H9 (cell line): ENCODE data around the gene C3orf22. TPM values are rescaled to one million over a fixed set of nuclear protein-coding genes. Genes with fewer than 3 reads are reported as not detected.

Experiments
- DNase-seq: peaks from one replicate; pipeline ENCODE4 v3.0.0-alpha.2; 2017
- H2AFZ ChIP-seq: one replicate; pipeline ENCODE4 v1.6.1; 2013; ENCODE audit warnings: mild to moderate bottlenecking, low read length, control low read depth, moderate library complexity
- H2AK5ac ChIP-seq: 2 replicates; pipeline ENCODE4 v1.6.1; 2013; ENCODE audit warnings: low read length, control low read depth, mixed read lengths; ENCODE audit not compliant: insufficient read length
- H2BK120ac ChIP-seq: one replicate; pipeline ENCODE4 v1.6.1; 2013; ENCODE audit warnings: low read depth, mild to moderate bottlenecking, low read length, control low read depth, inconsistent platforms; ENCODE audit not compliant: poor library complexity, severe bottlenecking
- H2BK12ac ChIP-seq: 2 replicates; pipeline ENCODE4 v1.6.1; 2013; ENCODE audit warnings: low read length, control low read depth, mixed read lengths, low read depth; ENCODE audit not compliant: insufficient read length
- H2BK15ac ChIP-seq: 2 replicates; pipeline ENCODE4 v1.6.1; 2013; ENCODE audit warnings: low read depth, low read length, control low read depth
- H2BK20ac ChIP-seq: one replicate; pipeline ENCODE4 v1.6.1; 2013; ENCODE audit warnings: low read depth, mild to moderate bottlenecking, low read length, control low read depth, inconsistent platforms; ENCODE audit not compliant: poor library complexity, severe bottlenecking
- H2BK5ac ChIP-seq: 2 replicates; pipeline ENCODE4 v1.6.1; 2013; ENCODE audit warnings: low read length, control low read depth, mixed read lengths; ENCODE audit not compliant: insufficient read length
- H3K14ac ChIP-seq: 2 replicates; pipeline ENCODE4 v1.6.1; 2013; ENCODE audit warnings: low read length, control low read depth; ENCODE audit not compliant: insufficient read depth
- H3K18ac ChIP-seq: 2 replicates; pipeline ENCODE4 v1.6.1; 2013; ENCODE audit warnings: low read depth, mild to moderate bottlenecking, mixed read lengths, low read length, control low read depth; ENCODE audit not compliant: insufficient read length
- H3K23ac ChIP-seq: 2 replicates; pipeline ENCODE4 v1.6.1; 2013; ENCODE audit warnings: low read length, control low read depth, mixed read lengths, low read depth; ENCODE audit not compliant: insufficient read length
- H3K23me2 ChIP-seq: 2 replicates; pipeline ENCODE4 v1.6.1; 2013; ENCODE audit warnings: low read depth, mild to moderate bottlenecking, mixed read lengths, low read length, control low read depth; ENCODE audit not compliant: insufficient read length, poor library complexity, severe bottlenecking
- H3K27ac ChIP-seq: 2 replicates; pipeline ENCODE4 v1.5.1; 2013; ENCODE audit warnings: low read length, control low read depth, mixed read lengths, low read depth; ENCODE audit not compliant: insufficient read length
- H3K27me3 ChIP-seq: 2 replicates; pipeline ENCODE4 v1.6.1; 2013; ENCODE audit warnings: low read length, control low read depth, inconsistent platforms; ENCODE audit not compliant: insufficient read depth
- H3K4ac ChIP-seq: 2 replicates; pipeline ENCODE4 v1.6.1; 2013; ENCODE audit warnings: low read depth, mild to moderate bottlenecking, control low read depth, inconsistent platforms, low read length, moderate library complexity
- H3K4me1 ChIP-seq: 2 replicates; pipeline ENCODE4 v1.6.1; 2013; ENCODE audit warnings: low read length, control low read depth, inconsistent platforms; ENCODE audit not compliant: insufficient read depth
- H3K4me2 ChIP-seq: 2 replicates; pipeline ENCODE4 v1.6.1; 2013; ENCODE audit warnings: low read length, control low read depth, mixed read lengths; ENCODE audit not compliant: insufficient read length, insufficient read depth
- H3K56ac ChIP-seq: 2 replicates; pipeline ENCODE4 v1.6.1; 2013; ENCODE audit warnings: low read depth, mild to moderate bottlenecking, mixed read lengths, low read length, control low read depth; ENCODE audit not compliant: insufficient read length
- H3K79me1 ChIP-seq: 2 replicates; pipeline ENCODE4 v1.6.1; 2013; ENCODE audit warnings: low read depth, mild to moderate bottlenecking, moderate library complexity, low read length, control low read depth, inconsistent platforms; ENCODE audit not compliant: insufficient read depth, poor library complexity, severe bottlenecking
- H3K79me2 ChIP-seq: 2 replicates; pipeline ENCODE4 v1.6.1; 2013; ENCODE audit warnings: low read length, control low read depth, inconsistent platforms; ENCODE audit not compliant: insufficient read depth
- H3K9ac ChIP-seq: 2 replicates; pipeline ENCODE4 v1.6.1; 2013; ENCODE audit warnings: low read length, control low read depth, mixed read lengths; ENCODE audit not compliant: insufficient read length; ENCODE audit errors: extremely low read depth
- H3K9me3 ChIP-seq: one replicate; pipeline ENCODE4 v1.6.1; 2013; ENCODE audit warnings: low read depth, low read length, inconsistent platforms; ENCODE audit not compliant: control insufficient read depth
- H3T11ph ChIP-seq: one replicate; pipeline ENCODE4 v1.6.1; 2013; ENCODE audit warnings: mild to moderate bottlenecking, low read length, control low read depth, inconsistent platforms
- H4K20me1 ChIP-seq: one replicate; pipeline ENCODE4 v1.6.1; 2013; ENCODE audit not compliant: control insufficient read depth, insufficient read length, insufficient read depth
- H4K5ac ChIP-seq: 2 replicates; pipeline ENCODE4 v1.6.1; 2013; ENCODE audit warnings: low read depth, mild to moderate bottlenecking, mixed read lengths, low read length, control low read depth; ENCODE audit not compliant: insufficient read length
- H4K8ac ChIP-seq: replicated peaks from 2 replicates; pipeline ENCODE4 v1.6.1; 2013; ENCODE audit warnings: low read length, control low read depth, mixed read lengths, low read depth; ENCODE audit not compliant: insufficient read length
- H4K91ac ChIP-seq: 2 replicates; pipeline ENCODE4 v1.6.1; 2013; ENCODE audit warnings: low read depth, mild to moderate bottlenecking, moderate library complexity, mixed read lengths, low read length, control low read depth; ENCODE audit not compliant: insufficient read length
- H3K27ac Mint-ChIP-seq, 3 experiments: 2 replicates in 2 of 3; 3 replicates in 1 of 3; pipeline ENCODE4 v1.8.0; 2020 to 2021; ENCODE audit warnings: mixed read lengths in 3 of 3, mild to moderate bottlenecking in 1 of 3, moderate library complexity in 1 of 3
- H3K27me3 Mint-ChIP-seq: 2 replicates; pipeline ENCODE4 v1.8.0; 2021; ENCODE audit warnings: low read depth, mild to moderate bottlenecking, moderate library complexity, mixed read lengths
- H3K36me3 Mint-ChIP-seq, 3 experiments: 2 replicates in 2 of 3; 3 replicates in 1 of 3; pipeline ENCODE4 v1.8.0; 2020 to 2021; ENCODE audit warnings: low read depth in 3 of 3, mixed read lengths in 3 of 3; ENCODE audit not compliant: insufficient read depth in 1 of 3
- H3K4me1 Mint-ChIP-seq, 2 experiments: 2 replicates each; pipeline ENCODE4 v1.8.0; 2020; ENCODE audit warnings: mixed read lengths in 2 of 2
- H3K4me3 Mint-ChIP-seq, 2 experiments: 2 replicates in 1 of 2; 3 replicates in 1 of 2; pipeline ENCODE4 v1.8.0; 2020 to 2021; ENCODE audit warnings: mild to moderate bottlenecking in 2 of 2, mixed read lengths in 2 of 2, moderate library complexity in 1 of 2
- H3K9me3 Mint-ChIP-seq, 2 experiments: 2 replicates in 1 of 2; 3 replicates in 1 of 2; pipeline ENCODE4 v1.8.0; 2020; ENCODE audit warnings: mild to moderate bottlenecking in 2 of 2, mixed read lengths in 2 of 2, moderate library complexity in 1 of 2
- WGBS: extraction: QIAGEN DNeasy Blood & Tissue Kit; methylation state at CpG from one replicate; pipeline ENCODE4 v1.1.7; 2013; ENCODE audit warnings: missing lambda C conversion rate, low lambda C conversion rate, mixed read lengths; ENCODE audit not compliant: insufficient read length; ENCODE audit errors: extremely low coverage; 5-methylcytosine and 5-hydroxymethylcytosine counted together
- total RNA-seq: library from RNA; stranded (reverse); gene quantifications from 2 replicates; pipeline ENCODE4 v1.2.1, GENCODE V29; 2021
- TF ChIP-seq, protein P1 (sequence below): fragments of 200-600 bp; sonication (generic); conservative IDR thresholded peaks from 3 replicates; pipeline ENCODE4 v1.8.0; 2021; ENCODE audit warnings: antibody characterized with exemption, mild to moderate bottlenecking

C3orf22 gene
- total RNA-seq, 1 experiment from 2014 or later, result not detected

- Histone ChIP-seq H3K4me1 (no peaks in the 10 kb centered on the region), H4K5ac (no peak overlapping the region), H3K4ac (no peak overlapping the region), H2BK12ac (no peak overlapping the region), H3K56ac (no peak overlapping the region), H4K20me1 (peaks cover 3% of the 10 kb centered on the region), H2AFZ (no peak overlapping the region), H2BK5ac (no peak overlapping the region), H3K79me1 (no peaks in the 10 kb centered on the region), H3K18ac (no peak overlapping the region), H3T11ph (no peak overlapping the region), H3K27me3 (no peaks in the 10 kb centered on the region), H4K91ac (no peak overlapping the region), H4K8ac (no peak overlapping the region), H3K9ac (no peak overlapping the region), H2BK15ac (no peak overlapping the region), H3K79me2 (no peaks in the 10 kb centered on the region), H2BK120ac (no peak overlapping the region), H3K27ac (no peak overlapping the region), H3K9me3 (no peaks in the 10 kb centered on the region), H3K23ac (no peak overlapping the region), H2AK5ac (no peak overlapping the region), H2BK20ac (no peak overlapping the region), H3K23me2 (no peaks in the 10 kb centered on the region), H3K14ac (no peak overlapping the region), H3K4me2 (no peak overlapping the region)
- Mint-ChIP-seq H3K27me3 (peaks cover 4% of the 10 kb centered on the region; the same call in 1 of the 2 replicates), H3K4me3 (no peak overlapping the region), H3K27ac (no peak overlapping the region), H3K4me1 (no peaks in the 10 kb centered on the region), H3K36me3 (peaks cover 0 to 3% (median 0%) of the 10 kb centered on the region in 3 experiments; a peak in 2 of 7 replicates), H3K9me3 (no peaks in the 10 kb centered on the region)
- TF ChIP-seq, protein P1, sequence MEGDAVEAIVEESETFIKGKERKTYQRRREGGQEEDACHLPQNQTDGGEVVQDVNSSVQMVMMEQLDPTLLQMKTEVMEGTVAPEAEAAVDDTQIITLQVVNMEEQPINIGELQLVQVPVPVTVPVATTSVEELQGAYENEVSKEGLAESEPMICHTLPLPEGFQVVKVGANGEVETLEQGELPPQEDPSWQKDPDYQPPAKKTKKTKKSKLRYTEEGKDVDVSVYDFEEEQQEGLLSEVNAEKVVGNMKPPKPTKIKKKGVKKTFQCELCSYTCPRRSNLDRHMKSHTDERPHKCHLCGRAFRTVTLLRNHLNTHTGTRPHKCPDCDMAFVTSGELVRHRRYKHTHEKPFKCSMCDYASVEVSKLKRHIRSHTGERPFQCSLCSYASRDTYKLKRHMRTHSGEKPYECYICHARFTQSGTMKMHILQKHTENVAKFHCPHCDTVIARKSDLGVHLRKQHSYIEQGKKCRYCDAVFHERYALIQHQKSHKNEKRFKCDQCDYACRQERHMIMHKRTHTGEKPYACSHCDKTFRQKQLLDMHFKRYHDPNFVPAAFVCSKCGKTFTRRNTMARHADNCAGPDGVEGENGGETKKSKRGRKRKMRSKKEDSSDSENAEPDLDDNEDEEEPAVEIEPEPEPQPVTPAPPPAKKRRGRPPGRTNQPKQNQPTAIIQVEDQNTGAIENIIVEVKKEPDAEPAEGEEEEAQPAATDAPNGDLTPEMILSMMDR, result no peak
- DNase-seq, result no peak
- WGBS, result no CpG with 5 or more reads among the region's 5 CpGs
These were observed 19.8 kb downstream of the C3orf22 start for GRCh38 chr3:126538966-126539365.
